Measurements from ENCODE around the gene NAPA.

Gene NAPA

GRCh38 chr19:47467914-47468313 lies 46.9 kb downstream of the NAPA start:
- no peak overlapping the region for H3K4me3 ChIP-seq (ENCODE audit: low read depth, low read length)
- TF ChIP-seq CTCF (IDR thresholded peaks at IDR 0.05; ENCODE audit: low read depth, low read length), result no peak

DNA sequence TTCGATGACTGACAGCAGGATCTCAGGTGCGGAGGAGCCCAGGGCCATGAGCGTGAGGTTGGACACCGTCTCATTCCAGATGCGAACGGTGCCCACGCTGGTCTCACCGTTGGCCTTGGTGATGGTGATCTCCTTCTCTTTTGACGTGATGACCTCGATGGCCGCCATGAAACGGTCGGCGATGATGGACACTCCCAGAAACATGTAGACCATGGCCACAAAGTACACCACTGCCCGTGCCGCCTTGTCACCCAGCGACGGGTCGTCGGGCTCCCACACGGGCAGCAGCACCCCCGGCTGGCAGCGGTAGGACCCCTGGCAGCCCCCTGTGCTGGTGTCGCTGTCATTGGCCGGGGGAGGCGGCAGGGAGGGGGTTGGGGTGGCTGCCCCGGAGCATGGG lies 48.9 kb downstream of the NAPA start:
- no peak for TF ChIP-seq CTCF (IDR thresholded peaks at IDR 0.05; ENCODE audit: low read depth, low read length)
- no peak overlapping the region for H3K4me3 ChIP-seq (ENCODE audit: low read depth, low read length)

DNA sequence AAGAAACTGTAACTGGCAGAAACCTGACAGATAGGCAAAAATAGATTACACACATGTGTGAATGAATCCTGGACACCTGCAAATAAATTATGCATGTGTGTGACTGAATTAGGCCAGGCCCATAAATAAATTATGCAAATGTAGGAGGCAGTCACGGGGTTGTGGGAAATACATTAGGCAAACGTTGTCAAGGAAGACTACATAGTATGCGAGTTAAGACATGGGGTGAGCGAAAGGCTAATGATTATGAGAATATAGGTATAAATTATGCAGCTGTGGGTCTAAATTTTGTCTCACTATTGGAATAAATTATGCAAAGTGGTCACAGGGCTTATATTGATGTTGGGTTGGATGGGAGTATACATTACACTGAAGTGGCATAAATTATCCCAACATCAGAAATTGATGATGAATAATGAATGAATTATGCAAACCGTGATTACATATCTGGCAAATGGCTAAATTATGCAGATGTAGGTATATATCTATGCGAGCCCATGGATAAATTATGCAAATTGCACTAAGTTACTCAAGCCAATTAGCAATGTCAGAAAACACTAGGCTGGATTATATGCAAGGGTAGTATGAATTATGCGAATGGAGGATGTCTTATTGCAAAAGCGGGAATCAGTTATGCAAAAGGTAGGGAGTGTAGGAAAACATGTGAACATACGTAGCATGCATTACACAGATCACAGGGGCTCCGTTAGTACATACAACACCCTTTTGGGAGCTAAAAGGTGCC lies 50.0 kb downstream of the NAPA start:
- TF ChIP-seq CTCF (IDR thresholded peaks at IDR 0.05; ENCODE audit: low read depth, low read length), result no peak
- no peak overlapping the region for H3K4me3 ChIP-seq (ENCODE audit: low read depth, low read length)

GRCh38 chr19:47461876-47462275 lies 53.0 kb downstream of the NAPA start:
- H3K4me3 ChIP-seq (ENCODE audit: low read depth, low read length), result no peak overlapping the region
- TF ChIP-seq CTCF (IDR thresholded peaks at IDR 0.05; ENCODE audit: low read depth, low read length), result no peak

GRCh38 chr19:47459477-47459876 lies 55.4 kb downstream of the NAPA start:
- H3K4me3 ChIP-seq (ENCODE audit: low read depth, low read length), result no peak overlapping the region
- no peak for TF ChIP-seq CTCF (IDR thresholded peaks at IDR 0.05; ENCODE audit: low read depth, low read length)

- TF ChIP-seq CTCF (IDR thresholded peaks at IDR 0.05; ENCODE audit: low read depth, low read length), result no peak
- no peak overlapping the region for H3K4me3 ChIP-seq (ENCODE audit: low read depth, low read length)
These were observed 56.2 kb downstream of the NAPA start for GRCh38 chr19:47458672-47459071.

GRCh38 chr19:47456721-47457474 lies 58.0 kb downstream of the NAPA start:
- no peak overlapping the region for H3K4me3 ChIP-seq (ENCODE audit: low read depth, low read length)
- TF ChIP-seq CTCF (IDR thresholded peaks at IDR 0.05; ENCODE audit: low read depth, low read length), result no peak

Data from WI38 (cell line).